IMR-90 (cell line): ENCODE results near the gene SASH1. TPM values are rescaled to one million over a fixed set of nuclear protein-coding genes. Genes with fewer than 3 reads are reported as not detected.

ENCODE experiments used
- ATAC-seq: fragments of 200-7000 bp; cut with Tn5 transposase; 2 replicates; pipeline ENCODE4 v1.9.1; 2020; ENCODE audit warnings: low read depth, mild to moderate bottlenecking, moderate library complexity
- BruUV-seq: library from RNA; stranded (reverse); fragments of 400-500 nt; replicated peaks from 2 replicates; lab custom pipeline; 2021; lab: Mats Ljungman, UMichigan
- CTCF ChIA-PET: fragments of 300-600 bp; formaldehyde crosslinking; extraction: SDS; loops from one replicate; lab custom pipeline; 2021; ENCODE audit warnings: antibody characterized with exemption; lab: Yijun Ruan, JAX
- POLR2A ChIA-PET: fragments of 300-600 bp; sonication (Branson Sonifier 250); formaldehyde crosslinking; loops from one replicate; lab custom pipeline; 2022; ENCODE audit warnings: antibody characterized with exemption; ENCODE audit not compliant: unreplicated experiment; lab: Charles Lee
- DNase-seq: peaks from one replicate; pipeline ENCODE4 v3.0.0; 2013
- H2AFZ ChIP-seq: replicated peaks from 2 replicates; pipeline ENCODE3; 2013; ENCODE audit warnings: low read length, mild to moderate bottlenecking; ENCODE audit not compliant: poor library complexity
- H2AK5ac ChIP-seq: 2 replicates; pipeline ENCODE4 v1.6.1; 2013; ENCODE audit warnings: low read depth, low read length, inconsistent platforms
- H2AK9ac ChIP-seq: replicated peaks from 2 replicates; pipeline ENCODE3; 2013; ENCODE audit warnings: mild to moderate bottlenecking, low read depth, low read length, moderate library complexity; ENCODE audit not compliant: poor library complexity
- H2BK120ac ChIP-seq: 2 replicates; pipeline ENCODE4 v1.6.1; 2013; ENCODE audit warnings: low read depth, low read length, inconsistent platforms
- H2BK15ac ChIP-seq: 3 replicates; pipeline ENCODE4 v1.6.1; 2013; ENCODE audit warnings: low read depth, low read length, inconsistent platforms
- H2BK20ac ChIP-seq: 2 replicates; pipeline ENCODE4 v1.6.1; 2013; ENCODE audit warnings: low read depth, mild to moderate bottlenecking, inconsistent platforms, low read length, moderate library complexity
- H2BK5ac ChIP-seq: 2 replicates; pipeline ENCODE4 v1.6.1; 2013; ENCODE audit warnings: mild to moderate bottlenecking, low read depth, low read length, inconsistent platforms; ENCODE audit not compliant: poor library complexity, severe bottlenecking
- H3K14ac ChIP-seq: replicated peaks from 2 replicates; pipeline ENCODE4 v1.6.1; 2013; ENCODE audit warnings: low read depth, low read length, inconsistent platforms
- H3K18ac ChIP-seq: 2 replicates; pipeline ENCODE4 v1.6.1; 2013; ENCODE audit warnings: low read depth, low read length, control low read depth
- H3K23ac ChIP-seq: 2 replicates; pipeline ENCODE4 v1.6.1; 2013; ENCODE audit warnings: low read depth, low read length, inconsistent platforms
- H3K27ac ChIP-seq: 2 replicates; pipeline ENCODE4 v1.5.1; 2013; ENCODE audit warnings: mild to moderate bottlenecking, control low read depth, low read length; ENCODE audit not compliant: insufficient read depth
- H3K27me3 ChIP-seq: 2 replicates; pipeline ENCODE4 v1.6.1; 2013; ENCODE audit warnings: low read length; ENCODE audit not compliant: control insufficient read depth, insufficient read depth
- H3K36me3 ChIP-seq: 2 replicates; pipeline ENCODE4 v1.6.1; 2013; ENCODE audit warnings: low read length, mixed read lengths; ENCODE audit not compliant: control insufficient read depth, insufficient read depth
- H3K4ac ChIP-seq: 2 replicates; pipeline ENCODE4 v1.6.1; 2013; ENCODE audit warnings: low read depth, low read length, inconsistent platforms
- H3K4me1 ChIP-seq: 2 replicates; pipeline ENCODE4 v1.6.1; 2013; ENCODE audit warnings: low read length, mixed read lengths; ENCODE audit not compliant: control insufficient read depth, insufficient read depth
- H3K4me2 ChIP-seq: 2 replicates; pipeline ENCODE4 v1.6.1; 2013; ENCODE audit warnings: low read depth, mild to moderate bottlenecking, control low read depth, low read length, moderate library complexity
- H3K4me3 ChIP-seq: 2 replicates; pipeline ENCODE4 v1.5.1; 2013; ENCODE audit warnings: low read depth, mild to moderate bottlenecking, control low read depth, low read length, moderate library complexity; ENCODE audit not compliant: insufficient read depth
- H3K56ac ChIP-seq: 2 replicates; pipeline ENCODE4 v1.6.1; 2013; ENCODE audit warnings: low read length, inconsistent platforms; ENCODE audit not compliant: insufficient read depth; ENCODE audit errors: extremely low read depth
- H3K79me1 ChIP-seq, 2 experiments: 2 replicates each; pipeline ENCODE4 v1.6.1; 2013; ENCODE audit warnings: low read length in 2 of 2, inconsistent platforms in 1 of 2, low read depth in 1 of 2
- H3K9ac ChIP-seq: 2 replicates; pipeline ENCODE4 v1.6.1; 2013; ENCODE audit warnings: low read depth, low read length, control low read depth
- H3K9me1 ChIP-seq: 2 replicates; pipeline ENCODE4 v1.6.1; 2013; ENCODE audit warnings: low read length, inconsistent platforms; ENCODE audit not compliant: insufficient read depth
- H3K9me3 ChIP-seq: 2 replicates; pipeline ENCODE4 v1.6.1; 2013; ENCODE audit warnings: low read length; ENCODE audit not compliant: control insufficient read depth, insufficient read depth
- H4K20me1 ChIP-seq: 2 replicates; pipeline ENCODE4 v1.6.1; 2013; ENCODE audit warnings: low read length, inconsistent platforms; ENCODE audit not compliant: insufficient read depth
- H4K5ac ChIP-seq: 2 replicates; pipeline ENCODE4 v1.6.1; 2013; ENCODE audit warnings: mild to moderate bottlenecking, low read depth, low read length, control low read depth
- H4K8ac ChIP-seq, 2 experiments: 2 replicates each; pipeline ENCODE4 v1.6.1; 2013; ENCODE audit warnings: low read depth in 2 of 2, low read length in 2 of 2, control low read depth in 1 of 2, inconsistent platforms in 1 of 2
- H4K91ac ChIP-seq: 2 replicates; pipeline ENCODE4 v1.6.1; 2013; ENCODE audit warnings: low read depth, low read length, inconsistent platforms; ENCODE audit not compliant: insufficient read depth
- CHD1 ChIP-seq: IDR thresholded peaks from 2 replicates; pipeline ENCODE4 v1.6.1; 2012; ENCODE audit warnings: low read depth, low read length, improper control_type of control experiment
- WGBS, 2 experiments: methylation state at CpG; one replicate each; pipeline versions ENCODE4 v1.1.5 to v1.1.7; 2013; ENCODE audit warnings: missing lambda C conversion rate in 2 of 2; ENCODE audit not compliant: insufficient read length in 1 of 2; ENCODE audit errors: extremely low coverage in 2 of 2; 5-methylcytosine and 5-hydroxymethylcytosine counted together
- dilution Hi-C: fragments of 300-500 bp; cut with HindIII; formaldehyde crosslinking; loops from one replicate; pipeline ENCODE4 v1.14.3; 2018; ENCODE audit warnings: low sequenced_read_pairs; ENCODE audit not compliant: unreplicated experiment
- in situ Hi-C: fragments of 300-500 bp; cut with MboI; formaldehyde crosslinking; loops from 3 replicates; pipeline ENCODE4 v1.14.3; 2019; ENCODE audit warnings: low sequenced_read_pairs, inconsistent platforms, mixed read lengths
- intact Hi-C: fragments of 100-400 bp; cut with micrococcal nuclease; formaldehyde crosslinking; loops from 2 replicates; pipeline ENCODE4 v1.10.0; 2022
- polyA plus RNA-seq, 3 experiments: library from polyadenylated mRNA; depleted of rRNA; stranded (reverse); fragments of >200 nt; gene quantifications; 2 replicates each; pipeline ENCODE4 v1.2.3, GENCODE V29; 2012; ENCODE audit warnings: low replicate concordance in 1 of 3
- total RNA-seq: library from RNA; depleted of rRNA; stranded (reverse); fragments of >200 nt; gene quantifications from 2 replicates; pipeline ENCODE4 v1.2.3, GENCODE V29; 2012

The SASH1 gene
- total and polyA plus RNA-seq, 2 of the 4 experiments (the other 2 are of a cell fraction): 11.6 to 16.5 TPM

DNA sequence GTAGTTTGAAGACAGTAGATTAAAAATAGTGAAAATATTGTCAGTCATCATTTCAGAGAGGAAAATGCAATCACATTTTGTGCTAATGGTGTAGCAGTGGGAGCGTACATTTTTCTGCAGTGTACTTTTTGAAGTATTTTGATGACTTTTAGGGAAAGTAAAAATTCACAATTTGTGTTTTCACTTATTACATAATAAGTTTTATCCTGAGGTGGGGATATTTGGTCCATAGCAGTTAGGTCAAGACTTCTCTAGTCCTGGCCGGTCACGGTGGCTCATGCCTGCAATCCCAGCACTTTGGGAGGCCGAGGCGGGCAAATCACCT is 122.3 kb downstream of the SASH1 start:
- Histone ChIP-seq H4K91ac (no peak overlapping the region), H3K14ac (no peak overlapping the region), H3K9me1 (peaks cover 16% of the 10 kb centered on the region), H3K79me1 (peaks cover 12 to 43% of the 10 kb centered on the region in 2 experiments), H3K4me3 (no peak overlapping the region), H3K27me3 (no peaks in the 10 kb centered on the region), H3K4me2 (no peak overlapping the region), H3K4ac (no peak overlapping the region), H4K20me1 (no peaks in the 10 kb centered on the region), H2AK9ac (no peak overlapping the region), H2BK15ac (no peak overlapping the region), H2BK5ac (no peak overlapping the region), H3K18ac (no peak overlapping the region), H3K36me3 (no peaks in the 10 kb centered on the region), H2BK120ac (no peak overlapping the region), H4K8ac (no peak overlapping the region), H3K23ac (no peak overlapping the region), H3K56ac (no peak overlapping the region), H3K27ac (no peak overlapping the region), H3K4me1 (peaks cover 19% of the 10 kb centered on the region), H2AFZ (no peak overlapping the region), H2BK20ac (no peak overlapping the region), H2AK5ac (no peak overlapping the region), H3K9ac (no peak overlapping the region), H4K5ac (no peak overlapping the region), H3K9me3 (no peaks in the 10 kb centered on the region)
- WGBS, 2 experiments: no CpG with 5 or more reads among the region's 5 CpGs
- in situ Hi-C loops (loop anchor here (10.0 kb wide), 1 partner anchor 960 kb away; the partner anchor contains the start of gene SAMD5), intact Hi-C loops (loop anchor here (2.0 kb wide), 1 partner anchor 956 kb away; the partner anchor contains the start of gene SAMD5), dilution Hi-C loops (no loop called here)
- ATAC-seq (no peak), DNase-seq (no peak)
- ChIA-PET POLR2A (interaction anchor here (0.9 kb wide), 1 partner anchor 285 kb away, joined by 3 read pairs; no protein-coding TSS in a partner anchor), CTCF (interaction anchor here (0.8 to 0.9 kb wide), 2 partner anchors 19 to 285 kb away, joined by 3 read pairs; no protein-coding TSS in a partner anchor)
- no peak for TF ChIP-seq CHD1
- no TSS peak for BruUV-seq
